GM21723 (cell line): ENCODE measurements around the gene NLRP1.

Experiments used
- ATAC-seq: cut with Tn5 transposase; IDR thresholded peaks from one replicate; pipeline ENCODE4 v1.9.1; 2021; ENCODE audit warnings: mild to moderate bottlenecking, moderate library complexity; ENCODE audit not compliant: unreplicated experiment

Gene NLRP1

GRCh38 chr17:5584383-5585286, at the start of gene NLRP1:
TSS of gene NLRP1 (minus strand) at chr17:5584509. CDS start at chr17:5583957, 552 bp downstream.
- peak; percentile 95 for ATAC-seq

GRCh38 chr17:5631958-5632590, 47.8 kb upstream of the NLRP1 start:
- ATAC-seq, result no peak

- no peak for ATAC-seq
These were observed 46.1 kb upstream of the NLRP1 start for GRCh38 chr17:5630434-5630833.

GRCh38 chr17:5629128-5629527, 44.8 kb upstream of the NLRP1 start:
- no peak for ATAC-seq

GRCh38 chr17:5628262-5628661, 44.0 kb upstream of the NLRP1 start:
- ATAC-seq, result no peak

- ATAC-seq, result no peak
These were observed 39.9 kb upstream of the NLRP1 start for GRCh38 chr17:5624211-5624610.

GRCh38 chr17:5621729-5622128, 37.4 kb upstream of the NLRP1 start:
- ATAC-seq, result no peak

GRCh38 chr17:5621026-5621425, 36.7 kb upstream of the NLRP1 start:
- ATAC-seq, result no peak

- ATAC-seq, result no peak
These were observed 34.9 kb upstream of the NLRP1 start for GRCh38 chr17:5619088-5619740.

- ATAC-seq, result no peak
These were observed 34.2 kb upstream of the NLRP1 start for GRCh38 chr17:5618476-5618875.

- ATAC-seq, result no peak
These were observed 31.2 kb upstream of the NLRP1 start for GRCh38 chr17:5615476-5615875.

GRCh38 chr17:5610956-5611355, 26.6 kb upstream of the NLRP1 start:
- ATAC-seq, result no peak

- ATAC-seq, result no peak
These were observed 24.2 kb upstream of the NLRP1 start for GRCh38 chr17:5608399-5609112.

- no peak for ATAC-seq
These were observed 23.6 kb upstream of the NLRP1 start for GRCh38 chr17:5607946-5608345.

GRCh38 chr17:5605452-5605851, 21.1 kb upstream of the NLRP1 start:
- ATAC-seq, result no peak

GRCh38 chr17:5600041-5600440, 15.7 kb upstream of the NLRP1 start:
- ATAC-seq, result no peak

GRCh38 chr17:5598457-5598856, 14.1 kb upstream of the NLRP1 start:
- ATAC-seq, result no peak

- no peak for ATAC-seq
These were observed 12.1 kb upstream of the NLRP1 start for GRCh38 chr17:5596421-5596820.

GRCh38 chr17:5595831-5596230, 11.5 kb upstream of the NLRP1 start:
- ATAC-seq, result no peak

GRCh38 chr17:5592382-5592781, 8.1 kb upstream of the NLRP1 start:
- no peak for ATAC-seq

GRCh38 chr17:5591966-5592365, 7.7 kb upstream of the NLRP1 start:
- ATAC-seq, result no peak
